Trophoblast cell (in vitro differentiated cells and primary cell): ENCODE data around the gene DNLZ.

ENCODE experiments used
- DNase-seq, 2 donors: peaks; one replicate each; pipeline ENCODE4 v3.0.0-alpha.2; 2016
- H2AFZ ChIP-seq: 2 replicates; pipeline ENCODE4 v1.6.1; 2013; ENCODE audit warnings: low read length, moderate library complexity, mild to moderate bottlenecking; ENCODE audit not compliant: insufficient read depth, poor library complexity
- H2AK5ac ChIP-seq: 2 replicates; pipeline ENCODE4 v1.6.1; 2013; ENCODE audit warnings: mild to moderate bottlenecking, low read length
- H2BK120ac ChIP-seq: 2 replicates; pipeline ENCODE4 v1.6.1; 2013; ENCODE audit warnings: low read length, mild to moderate bottlenecking, moderate library complexity; ENCODE audit not compliant: insufficient read depth, poor library complexity
- H2BK12ac ChIP-seq: 2 replicates; pipeline ENCODE4 v1.6.1; 2013; ENCODE audit warnings: mild to moderate bottlenecking, low read length, moderate library complexity
- H2BK5ac ChIP-seq: 2 replicates; pipeline ENCODE4 v1.6.1; 2013; ENCODE audit warnings: low read length, low read depth, moderate library complexity, mild to moderate bottlenecking; ENCODE audit not compliant: poor library complexity
- H3K14ac ChIP-seq: 2 replicates; pipeline ENCODE4 v1.6.1; 2013; ENCODE audit warnings: mild to moderate bottlenecking, low read length
- H3K18ac ChIP-seq: 2 replicates; pipeline ENCODE4 v1.6.1; 2013; ENCODE audit warnings: mild to moderate bottlenecking, low read length
- H3K23ac ChIP-seq: 2 replicates; pipeline ENCODE4 v1.6.1; 2013; ENCODE audit warnings: low read length
- H3K27ac ChIP-seq: 2 replicates; pipeline ENCODE4 v1.5.1; 2013; ENCODE audit warnings: low read depth, mild to moderate bottlenecking, inconsistent platforms, low read length, moderate library complexity
- H3K27me3 ChIP-seq: 2 replicates; pipeline ENCODE4 v1.6.1; 2013; ENCODE audit warnings: inconsistent platforms, mild to moderate bottlenecking, low read length, moderate library complexity; ENCODE audit not compliant: insufficient read depth
- H3K36me3 ChIP-seq, 2 experiments: 1 replicate in 1 of 2; 2 replicates in 1 of 2; pipeline ENCODE4 v1.6.1; 2013; ENCODE audit warnings: low read length in 2 of 2, mild to moderate bottlenecking in 2 of 2, moderate library complexity in 1 of 2; ENCODE audit not compliant: insufficient read depth in 2 of 2, control insufficient read depth in 1 of 2
- H3K4ac ChIP-seq: 2 replicates; pipeline ENCODE4 v1.6.1; 2013; ENCODE audit warnings: low read depth, mild to moderate bottlenecking, low read length, moderate library complexity
- H3K4me1 ChIP-seq, 2 experiments: 1 replicate in 1 of 2; 2 replicates in 1 of 2; pipeline ENCODE4 v1.6.1; 2013; ENCODE audit warnings: low read length in 2 of 2, mild to moderate bottlenecking in 2 of 2, moderate library complexity in 1 of 2; ENCODE audit not compliant: insufficient read depth in 2 of 2, control insufficient read depth in 1 of 2
- H3K4me2 ChIP-seq: 2 replicates; pipeline ENCODE4 v1.6.1; 2013; ENCODE audit warnings: inconsistent platforms, mild to moderate bottlenecking, low read length, moderate library complexity
- H3K4me3 ChIP-seq: 2 replicates; pipeline ENCODE4 v1.5.1; 2013; ENCODE audit warnings: mild to moderate bottlenecking, low read depth, low read length, inconsistent platforms
- H3K79me1 ChIP-seq: one replicate; pipeline ENCODE4 v1.6.1; 2013; ENCODE audit warnings: low read length
- H3K79me2 ChIP-seq: 2 replicates; pipeline ENCODE4 v1.6.1; 2013; ENCODE audit warnings: low read length, mild to moderate bottlenecking; ENCODE audit not compliant: control insufficient read depth, insufficient read depth, poor library complexity
- H3K9ac ChIP-seq: 2 replicates; pipeline ENCODE4 v1.6.1; 2013; ENCODE audit warnings: mild to moderate bottlenecking, low read length
- H3K9me3 ChIP-seq: 2 replicates; pipeline ENCODE4 v1.6.1; 2013; ENCODE audit warnings: low read depth, mild to moderate bottlenecking, control low read depth, inconsistent platforms, low read length; ENCODE audit not compliant: insufficient read depth
- H4K12ac ChIP-seq: 2 replicates; pipeline ENCODE4 v1.6.1; 2013; ENCODE audit warnings: low read depth, mild to moderate bottlenecking, low read length, moderate library complexity
- H4K8ac ChIP-seq: 2 replicates; pipeline ENCODE4 v1.6.1; 2013; ENCODE audit warnings: low read depth, mild to moderate bottlenecking, low read length, moderate library complexity
- H4K91ac ChIP-seq: one replicate; pipeline ENCODE4 v1.6.1; 2013; ENCODE audit warnings: low read depth, mild to moderate bottlenecking, low read length, moderate library complexity
- WGBS: extraction: QIAGEN DNeasy Blood & Tissue Kit; methylation state at CpG from one replicate; pipeline ENCODE4 v1.1.7; 2013; ENCODE audit warnings: missing lambda C conversion rate; ENCODE audit not compliant: insufficient read length, insufficient coverage; ENCODE audit errors: extremely low coverage; 5-methylcytosine and 5-hydroxymethylcytosine counted together

The DNLZ gene

DNA sequence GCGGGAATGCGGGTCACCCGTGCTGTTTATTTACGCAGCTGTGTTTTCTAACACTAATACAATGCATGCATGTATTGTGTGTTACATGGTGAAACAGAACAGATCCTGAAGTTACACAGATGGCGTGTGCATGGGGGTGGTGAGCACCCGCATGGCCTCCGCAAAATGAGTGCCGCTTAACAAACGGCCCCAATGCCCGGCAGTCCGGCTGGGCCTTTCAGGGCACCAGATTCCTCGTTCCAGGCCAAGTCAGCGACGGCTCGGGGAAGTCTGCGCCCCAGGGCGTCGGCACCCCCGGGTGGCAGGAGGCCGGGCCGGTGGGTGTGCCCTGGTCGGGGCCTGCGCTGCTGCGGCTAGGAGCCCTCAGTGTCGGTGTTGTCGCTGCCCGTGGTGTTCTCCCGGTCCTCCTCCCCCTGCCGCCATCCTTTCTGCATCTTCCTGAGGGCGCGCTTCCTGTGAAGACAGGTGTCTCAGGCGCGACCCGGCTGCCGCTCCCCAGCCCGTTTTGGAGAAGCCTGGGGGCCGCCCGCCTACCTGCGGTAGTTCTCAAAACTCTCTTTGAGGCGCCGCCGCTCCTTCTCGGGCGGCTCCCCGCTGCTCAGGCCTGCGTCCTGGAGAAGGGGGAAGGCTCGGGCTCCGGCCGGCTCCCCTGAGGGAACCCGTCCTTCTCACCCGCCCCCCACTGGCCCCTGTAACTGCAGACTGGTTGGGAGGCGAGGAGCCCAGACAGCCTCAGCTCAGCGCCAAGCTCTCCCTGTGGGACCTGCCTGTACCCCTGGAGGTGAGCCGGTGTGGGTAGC is 605 bp upstream of the DNLZ start:
- Histone ChIP-seq H3K9me3 (no peaks in the 10 kb centered on the region), H3K4me2 (peak overlapping the region; percentile 50), H3K23ac (no peak overlapping the region)

DNA sequence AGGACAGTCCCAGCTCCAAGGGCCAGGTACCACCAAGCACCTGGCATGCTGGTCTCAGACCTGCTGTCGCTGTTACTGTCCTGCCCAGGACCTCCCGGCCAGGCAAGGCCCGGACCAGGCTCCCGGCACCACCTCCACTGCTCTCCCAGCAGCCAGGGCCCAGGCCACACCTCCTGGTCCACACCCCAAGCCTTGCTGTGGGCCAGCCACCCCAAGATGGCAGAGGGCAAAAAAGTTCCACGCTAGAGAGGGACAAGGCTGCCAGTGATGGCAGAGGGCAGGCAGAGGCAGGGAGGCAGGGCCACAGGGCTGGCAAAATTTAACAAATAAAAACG is 1.1 kb downstream of the DNLZ start:
- H3K79me2 ChIP-seq = peaks cover 2% of the 10 kb centered on the region
- H3K23ac ChIP-seq = no peak overlapping the region
- no peak overlapping the region for H2BK120ac ChIP-seq
- H3K27ac ChIP-seq = no peak overlapping the region
- peaks cover 8 to 14% of the 10 kb centered on the region in 2 experiments for H3K4me1 ChIP-seq
- peaks cover 3% of the 10 kb centered on the region for H3K79me1 ChIP-seq
- H2BK5ac ChIP-seq = no peak overlapping the region
- H2AK5ac ChIP-seq = no peak overlapping the region
- H3K4me2 ChIP-seq = no peak overlapping the region
- no peak overlapping the region for H4K91ac ChIP-seq
- H3K36me3 ChIP-seq = peaks cover 8% of the 10 kb centered on the region in 2 experiments
- H2BK12ac ChIP-seq = no peak overlapping the region
- no peak overlapping the region for H3K9ac ChIP-seq
- no peaks in the 10 kb centered on the region for H3K27me3 ChIP-seq
- H3K9me3 ChIP-seq = no peaks in the 10 kb centered on the region
- H4K12ac ChIP-seq = no peak overlapping the region
- no peak overlapping the region for H3K14ac ChIP-seq
- no peak overlapping the region for H3K18ac ChIP-seq
- no peak overlapping the region for H3K4me3 ChIP-seq
- H2AFZ ChIP-seq = no peak overlapping the region
- DNase-seq = no peak
- no peak overlapping the region for H4K8ac ChIP-seq
- WGBS = no CpG with 5 or more reads among the region's 6 CpGs
- no peak overlapping the region for H3K4ac ChIP-seq

More for the DNA sequence above, 605 bp upstream of the DNLZ start:
- Histone ChIP-seq H3K27me3 (no peaks in the 10 kb centered on the region), H3K79me2 (peaks cover 2% of the 10 kb centered on the region), H2BK5ac (no peak overlapping the region), H3K4ac (no peak overlapping the region), H3K79me1 (peaks cover 3% of the 10 kb centered on the region), H3K9ac (no peak overlapping the region), H4K8ac (no peak overlapping the region), H3K18ac (no peak overlapping the region), H3K14ac (no peak overlapping the region), H2BK120ac (no peak overlapping the region), H4K12ac (no peak overlapping the region), H2AFZ (no peak overlapping the region), H3K4me1 (peaks cover 8 to 14% of the 10 kb centered on the region in 2 experiments), H3K27ac (no peak overlapping the region), H2BK12ac (no peak overlapping the region), H3K36me3 (no peaks in the 10 kb centered on the region), H4K91ac (no peak overlapping the region), H3K4me3 (no peak overlapping the region), H2AK5ac (no peak overlapping the region)
- no CpG with 5 or more reads among the region's 54 CpGs for WGBS
- no peak for DNase-seq

DNA sequence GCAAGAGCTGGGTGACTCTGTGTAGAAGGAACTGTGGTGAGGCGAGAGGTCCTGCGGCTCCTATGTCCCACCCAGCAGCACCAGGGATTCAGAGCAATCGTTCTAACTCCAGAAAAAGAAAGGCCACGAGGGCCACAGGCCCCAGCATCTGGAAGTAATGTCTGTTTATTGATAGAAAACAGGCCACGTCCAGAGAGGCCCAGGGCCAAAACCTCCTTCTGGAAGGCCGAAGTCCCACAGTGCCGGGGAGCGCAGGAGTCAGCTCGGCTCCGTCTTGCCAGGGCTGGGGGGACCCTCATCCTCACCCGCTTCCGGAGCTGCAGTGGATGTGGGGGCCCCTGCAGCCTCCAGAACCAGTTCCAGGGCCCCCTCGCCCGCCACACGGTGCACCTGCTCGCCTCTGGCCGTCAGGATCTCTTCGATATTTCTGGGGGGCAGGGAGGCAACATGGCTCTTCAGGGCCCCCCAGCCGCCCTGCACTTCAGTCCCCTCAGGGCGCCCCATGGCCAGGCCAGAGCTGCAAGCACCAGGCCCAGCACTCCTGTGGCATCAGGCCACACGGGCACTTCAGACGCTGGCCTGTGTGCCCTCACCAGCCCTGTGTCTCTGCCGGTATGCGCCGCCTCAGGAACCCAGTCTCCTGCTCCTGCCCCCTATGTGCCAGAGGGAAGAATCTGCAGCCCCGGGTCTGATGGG is 1.6 kb downstream of the DNLZ start:
- Histone ChIP-seq H3K36me3 (peaks cover 13% of the 10 kb centered on the region in 2 experiments), H3K23ac (no peak overlapping the region), H3K27ac (no peak overlapping the region), H3K79me1 (peaks cover 3% of the 10 kb centered on the region), H3K9ac (no peak overlapping the region), H4K12ac (no peak overlapping the region), H3K4ac (no peak overlapping the region), H2AK5ac (no peak overlapping the region), H3K9me3 (no peaks in the 10 kb centered on the region), H3K4me1 (peaks cover 8 to 14% of the 10 kb centered on the region in 2 experiments), H2BK12ac (no peak overlapping the region), H3K14ac (no peak overlapping the region), H2BK120ac (no peak overlapping the region), H3K18ac (no peak overlapping the region), H3K4me2 (no peak overlapping the region), H3K4me3 (no peak overlapping the region), H3K27me3 (no peaks in the 10 kb centered on the region), H3K79me2 (peaks cover 2% of the 10 kb centered on the region), H4K8ac (no peak overlapping the region), H2BK5ac (no peak overlapping the region), H2AFZ (no peak overlapping the region), H4K91ac (no peak overlapping the region)
- no peak for DNase-seq
- no CpG with 5 or more reads among the region's 26 CpGs for WGBS

DNA sequence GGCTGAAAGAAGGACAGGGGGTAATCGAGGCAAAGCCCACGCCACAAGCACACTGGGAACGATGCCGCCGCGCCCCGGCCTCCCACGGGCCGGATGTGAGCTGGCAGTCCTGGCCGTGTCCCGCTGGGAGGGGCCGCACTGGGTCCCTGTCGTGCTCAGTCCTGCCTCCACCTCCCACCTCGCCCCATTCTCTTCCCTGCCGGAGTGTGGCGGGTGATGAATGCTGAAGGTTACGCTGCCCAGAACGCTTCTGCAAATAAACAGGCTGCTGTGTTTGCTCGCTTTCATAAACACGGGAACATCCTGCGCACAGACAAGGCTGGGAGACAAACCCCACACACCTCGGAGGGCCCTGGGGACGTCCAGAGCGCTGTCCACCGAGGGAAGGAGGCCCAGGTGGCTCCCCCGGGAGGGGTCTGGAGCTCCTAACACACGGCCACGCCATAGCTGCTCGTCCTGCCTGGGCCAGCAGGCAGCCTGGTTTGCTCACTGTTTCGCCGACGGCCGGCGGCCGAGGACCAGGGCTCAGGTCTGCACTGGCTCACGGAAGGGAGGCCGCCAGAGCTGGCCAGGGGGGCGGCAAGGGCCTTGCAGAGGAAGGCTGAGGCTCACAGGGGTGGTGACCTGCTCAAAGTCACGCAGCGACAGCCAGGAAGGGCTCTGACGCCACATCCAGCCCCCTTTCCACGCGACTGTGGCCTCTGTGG is 2.3 kb downstream of the DNLZ start:
- H2AK5ac ChIP-seq = no peak overlapping the region
- H3K9me3 ChIP-seq = no peaks in the 10 kb centered on the region
- no peak overlapping the region for H4K91ac ChIP-seq
- no peak overlapping the region for H3K27ac ChIP-seq
- no peak overlapping the region for H2BK5ac ChIP-seq
- H3K23ac ChIP-seq = no peak overlapping the region
- H3K9ac ChIP-seq = no peak overlapping the region
- H3K79me1 ChIP-seq = peaks cover 3% of the 10 kb centered on the region
- no peaks in the 10 kb centered on the region for H3K27me3 ChIP-seq
- H2BK120ac ChIP-seq = no peak overlapping the region
- H4K12ac ChIP-seq = no peak overlapping the region
- peaks cover 19 to 20% of the 10 kb centered on the region in 2 experiments for H3K36me3 ChIP-seq
- no peak overlapping the region for H3K18ac ChIP-seq
- no peak overlapping the region for H3K4me3 ChIP-seq
- H3K4ac ChIP-seq = no peak overlapping the region
- H3K79me2 ChIP-seq = peaks cover 2% of the 10 kb centered on the region
- H3K4me2 ChIP-seq = no peak overlapping the region
- peaks cover 8 to 14% of the 10 kb centered on the region in 2 experiments for H3K4me1 ChIP-seq
- H4K8ac ChIP-seq = no peak overlapping the region
- H2BK12ac ChIP-seq = no peak overlapping the region
- no peak overlapping the region for H2AFZ ChIP-seq
- no peak for DNase-seq
- no peak overlapping the region for H3K14ac ChIP-seq
- no CpG with 5 or more reads among the region's 43 CpGs for WGBS
